GM12878 (cell line): ENCODE measurements around the gene SPARC.
"Not testable (repeated sequence)": the region's sequence is repeated elsewhere in the genome, so short reads cannot be mapped to it uniquely, and the experiment has no call there.

Experiments
- DPF2 ChIP-seq: fragments of 450-650 bp; IDR thresholded peaks from 2 replicates; pipeline ENCODE4 v1.6.1; 2017; ENCODE audit warnings: mild to moderate bottlenecking
- JUND ChIP-seq: IDR thresholded peaks from 2 replicates; pipeline ENCODE4 v1.6.1; 2012; ENCODE audit warnings: low read depth, mild to moderate bottlenecking, low read length, improper control_type of control experiment, moderate library complexity
- POLR2AphosphoS5 ChIP-seq: IDR thresholded peaks from 2 replicates; pipeline ENCODE4 v1.6.1; 2011; ENCODE audit warnings: mild to moderate bottlenecking, low read length, inconsistent platforms
- RAD51 ChIP-seq: fragments of 450-650 bp; IDR thresholded peaks from 2 replicates; pipeline ENCODE4 v1.6.1; 2016; ENCODE audit warnings: moderate library complexity, mild to moderate bottlenecking, inconsistent platforms
- RCOR1 ChIP-seq: conservative IDR thresholded peaks from 2 replicates; pipeline ENCODE4 v1.6.1; 2012; ENCODE audit warnings: low read depth, low read length, improper control_type of control experiment
- TCF3 ChIP-seq: IDR thresholded peaks from 2 replicates; pipeline ENCODE4 v1.6.1; 2012; ENCODE audit warnings: low read depth, mild to moderate bottlenecking, low read length, borderline replicate concordance; ENCODE audit not compliant: insufficient read depth
- TF ChIP-seq, protein P1 (sequence below), 3 experiments: IDR thresholded peaks in 2 of 3; conservative IDR thresholded peaks in 1 of 3; 2 replicates each; pipeline ENCODE4 v1.5.1; 2011; ENCODE audit warnings: low read depth in 3 of 3, low read length in 3 of 3, mild to moderate bottlenecking in 3 of 3, control low read depth in 2 of 3, moderate library complexity in 2 of 3, inconsistent platforms in 1 of 3, mixed read lengths in 1 of 3; ENCODE audit not compliant: control insufficient read depth in 2 of 3, insufficient read depth in 1 of 3; ENCODE audit errors: extremely low read depth in 1 of 3
- TF ChIP-seq, protein P2 (sequence below): IDR thresholded peaks from 2 replicates; pipeline ENCODE4 v1.6.1; 2012; ENCODE audit warnings: low read depth, low read length, improper control_type of control experiment

DNA sequence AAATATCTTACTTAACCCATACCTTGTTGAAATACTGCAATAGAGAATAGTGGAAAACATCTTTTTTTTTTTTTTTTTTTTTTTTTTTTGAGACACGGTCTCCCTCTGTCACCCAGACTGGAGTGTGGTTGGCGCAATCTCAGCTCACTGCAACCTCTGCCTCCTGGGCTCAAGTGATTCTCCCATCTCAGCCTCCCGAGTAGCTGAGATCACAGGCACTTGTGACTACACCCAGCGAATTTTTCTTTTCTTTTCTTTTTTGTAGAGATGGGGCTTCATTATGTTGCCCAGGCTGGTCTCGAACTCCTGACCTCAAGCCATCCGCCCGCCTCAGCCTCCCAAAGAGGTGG is 6.6 kb downstream of the SPARC start:
- TF ChIP-seq POLR2AphosphoS5, JUND, RCOR1, RAD51, TCF3, DPF2: not testable (repeated sequence)
- TF ChIP-seq, protein P1, sequence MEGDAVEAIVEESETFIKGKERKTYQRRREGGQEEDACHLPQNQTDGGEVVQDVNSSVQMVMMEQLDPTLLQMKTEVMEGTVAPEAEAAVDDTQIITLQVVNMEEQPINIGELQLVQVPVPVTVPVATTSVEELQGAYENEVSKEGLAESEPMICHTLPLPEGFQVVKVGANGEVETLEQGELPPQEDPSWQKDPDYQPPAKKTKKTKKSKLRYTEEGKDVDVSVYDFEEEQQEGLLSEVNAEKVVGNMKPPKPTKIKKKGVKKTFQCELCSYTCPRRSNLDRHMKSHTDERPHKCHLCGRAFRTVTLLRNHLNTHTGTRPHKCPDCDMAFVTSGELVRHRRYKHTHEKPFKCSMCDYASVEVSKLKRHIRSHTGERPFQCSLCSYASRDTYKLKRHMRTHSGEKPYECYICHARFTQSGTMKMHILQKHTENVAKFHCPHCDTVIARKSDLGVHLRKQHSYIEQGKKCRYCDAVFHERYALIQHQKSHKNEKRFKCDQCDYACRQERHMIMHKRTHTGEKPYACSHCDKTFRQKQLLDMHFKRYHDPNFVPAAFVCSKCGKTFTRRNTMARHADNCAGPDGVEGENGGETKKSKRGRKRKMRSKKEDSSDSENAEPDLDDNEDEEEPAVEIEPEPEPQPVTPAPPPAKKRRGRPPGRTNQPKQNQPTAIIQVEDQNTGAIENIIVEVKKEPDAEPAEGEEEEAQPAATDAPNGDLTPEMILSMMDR (IDR thresholded peaks at IDR 0.05 in 2 of 3, conservative IDR thresholded peaks at IDR 0.05 in 1 of 3; ENCODE audit: control insufficient read depth in 2 of 3, extremely low read depth in 1 of 3, insufficient read depth in 1 of 3, low read depth in 3 of 3, low read length in 3 of 3): not testable (repeated sequence)
- TF ChIP-seq, protein P2, sequence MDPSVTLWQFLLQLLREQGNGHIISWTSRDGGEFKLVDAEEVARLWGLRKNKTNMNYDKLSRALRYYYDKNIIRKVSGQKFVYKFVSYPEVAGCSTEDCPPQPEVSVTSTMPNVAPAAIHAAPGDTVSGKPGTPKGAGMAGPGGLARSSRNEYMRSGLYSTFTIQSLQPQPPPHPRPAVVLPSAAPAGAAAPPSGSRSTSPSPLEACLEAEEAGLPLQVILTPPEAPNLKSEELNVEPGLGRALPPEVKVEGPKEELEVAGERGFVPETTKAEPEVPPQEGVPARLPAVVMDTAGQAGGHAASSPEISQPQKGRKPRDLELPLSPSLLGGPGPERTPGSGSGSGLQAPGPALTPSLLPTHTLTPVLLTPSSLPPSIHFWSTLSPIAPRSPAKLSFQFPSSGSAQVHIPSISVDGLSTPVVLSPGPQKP: not testable (repeated sequence)
